Right lobe of liver (tissue), 6 donors: ENCODE results near the gene ANP32D. TPM values are rescaled to one million over a fixed set of nuclear protein-coding genes. Genes with fewer than 3 reads are reported as not detected.

Experiments used
- ATAC-seq, 4 donors: fragments of 200-7000 bp; cut with Tn5 transposase; one replicate each; pipeline ENCODE4 v1.9.1; 2020; ENCODE audit warnings: mild to moderate bottlenecking in 4 of 4, moderate library complexity in 4 of 4
- DNase-seq, 3 donors: peaks; one replicate each; pipeline ENCODE4 v3.0.0-alpha.2; 2020
- H3K27ac ChIP-seq, 3 donors: fragments of 200-600 bp; one replicate each; pipeline ENCODE4 v1.8.0; 2022
- H3K27me3 ChIP-seq, 2 donors: fragments of 200-600 bp; one replicate each; pipeline ENCODE4 v1.8.0; 2022
- H3K36me3 ChIP-seq, 4 donors: fragments of 200-600 bp; sonication (generic) in 1 of 4; one replicate each; pipeline versions ENCODE4 v1.5.1 to v1.8.0; 2017 to 2022; ENCODE audit warnings: control low read depth in 1 of 4
- H3K4me1 ChIP-seq, 4 donors: fragments of 200-600 bp; sonication (generic) in 1 of 4; one replicate each; pipeline versions ENCODE4 v1.5.1 to v1.8.0; 2017 to 2022; ENCODE audit warnings: control low read depth in 1 of 4
- H3K4me3 ChIP-seq, 3 donors: fragments of 200-600 bp; one replicate each; pipeline ENCODE4 v1.8.0; 2022
- H3K9me3 ChIP-seq, 4 donors: fragments of 200-600 bp; sonication (generic) in 1 of 4; one replicate each; pipeline versions ENCODE4 v1.5.1 to v1.8.0; 2017 to 2022; ENCODE audit warnings: control low read depth in 1 of 4
- CTCF ChIP-seq, 4 donors: fragments of 200-600 bp in 3 of 4; fragments of 450-650 bp in 1 of 4; IDR thresholded peaks; one replicate each; pipeline versions ENCODE4 v1.5.1 to v1.8.0; 2016 to 2022; ENCODE audit warnings: antibody characterized with exemption in 4 of 4, mild to moderate bottlenecking in 2 of 4
- POLR2A ChIP-seq: fragments of 450-650 bp; IDR thresholded peaks from one replicate; pipeline ENCODE4 v1.6.1; 2017; ENCODE audit warnings: antibody characterized with exemption, mild to moderate bottlenecking
- WGBS: methylation state at CpG from one replicate; pipeline ENCODE4 v1.1.6; 2018; ENCODE audit warnings: low coverage, low lambda C conversion rate; ENCODE audit not compliant: insufficient coverage; ENCODE audit errors: missing lambda C conversion rate; 5-methylcytosine and 5-hydroxymethylcytosine counted together
- intact Hi-C, 2 donors: fragments of 100-400 bp; cut with DNase I; formaldehyde crosslinking; loops; one replicate each; pipeline versions ENCODE4 v1.11.2 to v1.14.1; 2022
- total RNA-seq, 6 experiments: library from RNA; depleted of rRNA in 2 of 6; stranded (reverse); fragments of >200 nt in 2 of 6; fragmentation: NEBNext Ultra II Directional in 3 of 6; extraction: Animal tissue kit (Norgen Biotek cat#: 25700) in 3 of 6; gene quantifications; one replicate each; pipeline versions ENCODE4 v1.1.0 to v1.2.4, GENCODE V29; 2016 to 2023
- donor health status: DM: no; HTN: yes; CAD: no.
- donor health status: DM: no; HTN: no; CAD: no.
- donor health status: DM: no; HTN: no; CAD: no.
- donor health status: DM: no; HTN: yes; CAD: no.
- donor health status: DM: no; HTN: yes; CAD: no.

The ANP32D gene
- total RNA-seq, 6 experiments from 2014 or later = not detected

GRCh38 chr12:48442179-48442847 is 30.0 kb upstream of the ANP32D start:
- 95% methylated on average over 2 of the region's 3 CpGs for WGBS
- H3K27ac ChIP-seq = no peak overlapping the region
- intact Hi-C loops = no loop called here

GRCh38 chr12:48445538-48445937 is 26.8 kb upstream of the ANP32D start:
- H3K36me3 ChIP-seq = no peaks in the 10 kb centered on the region
- intact Hi-C loops = no loop called here
- 60% methylated on average over 3 of the region's 3 CpGs for WGBS
- no peaks in the 10 kb centered on the region for H3K4me1 ChIP-seq
- H3K4me3 ChIP-seq = no peak overlapping the region
- no peaks in the 10 kb centered on the region for H3K27me3 ChIP-seq
- DNase-seq (no peak), ATAC-seq (no peak)
- no peak for TF ChIP-seq POLR2A
- no peak for TF ChIP-seq CTCF (IDR thresholded peaks at IDR 0.05)
- no peaks in the 10 kb centered on the region for H3K9me3 ChIP-seq
- no peak overlapping the region for H3K27ac ChIP-seq

More at GRCh38 chr12:48442179-48442847, 30.0 kb upstream of the ANP32D start:
- no peak for DNase-seq
- no peak for ATAC-seq
- no peaks in the 10 kb centered on the region for H3K36me3 ChIP-seq
- no peak overlapping the region for H3K4me3 ChIP-seq
- no peaks in the 10 kb centered on the region for H3K9me3 ChIP-seq
- TF ChIP-seq POLR2A (no peak), CTCF (IDR thresholded peaks at IDR 0.05) (no peak)
- no peaks in the 10 kb centered on the region for H3K4me1 ChIP-seq
- H3K27me3 ChIP-seq = no peaks in the 10 kb centered on the region

GRCh38 chr12:48446161-48446776 is 26.1 kb upstream of the ANP32D start:
- no peak for ATAC-seq
- H3K9me3 ChIP-seq = no peaks in the 10 kb centered on the region
- no peaks in the 10 kb centered on the region for H3K36me3 ChIP-seq
- TF ChIP-seq CTCF (IDR thresholded peaks at IDR 0.05) = no peak
- no peak for TF ChIP-seq POLR2A
- 30% methylated on average over 4 of the region's 4 CpGs for WGBS
- H3K4me3 ChIP-seq = no peak overlapping the region
- H3K27ac ChIP-seq = no peak overlapping the region
- no peaks in the 10 kb centered on the region for H3K4me1 ChIP-seq
- no peaks in the 10 kb centered on the region for H3K27me3 ChIP-seq
- intact Hi-C loops = no loop called here
- no peak for DNase-seq

- TF ChIP-seq POLR2A (no peak), CTCF (IDR thresholded peaks at IDR 0.05) (no peak)
- Histone ChIP-seq H3K27me3 (no peaks in the 10 kb centered on the region), H3K9me3 (no peaks in the 10 kb centered on the region), H3K36me3 (no peaks in the 10 kb centered on the region), H3K27ac (no peak overlapping the region), H3K4me1 (no peaks in the 10 kb centered on the region), H3K4me3 (no peak overlapping the region)
- intact Hi-C loops = no loop called here
- ATAC-seq (no peak), DNase-seq (no peak)
- 50% methylated on average over 1 of the region's 1 CpG for WGBS
Measured at GRCh38 chr12:48447755-48448154, 24.6 kb upstream of the ANP32D start.
